Measurements from ENCODE around the gene PER1.
A peak's percentile ranks its signal among the peaks of the same experiment; 100 is the strongest.

Gene PER1

DNA sequence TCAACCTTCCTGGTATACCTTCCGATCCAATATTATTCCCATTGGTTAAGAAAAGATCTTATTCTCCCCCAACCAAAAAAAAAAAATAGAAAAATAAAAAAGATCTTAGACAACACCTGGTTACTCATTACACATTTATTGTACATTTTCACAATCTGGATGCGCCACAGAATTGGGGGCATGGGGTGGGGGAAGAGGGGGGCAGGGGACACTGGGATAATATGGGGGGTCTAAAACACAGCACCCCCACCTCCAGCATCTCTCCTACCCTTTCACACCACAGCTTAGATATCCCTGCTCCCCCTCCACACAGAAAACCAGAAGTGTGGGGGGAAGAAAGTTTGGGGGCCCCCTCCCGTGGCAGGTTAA lies 6.8 kb upstream of the PER1 start:
- Mint-ChIP-seq H3K9me3 (no peaks in the 10 kb centered on the region), H3K4me3 (peak overlapping the region; percentile 67 to 81 (median 80)), H3K4me1 (peaks cover 36% of the 10 kb centered on the region), H3K27ac (peak overlapping the region; percentile 66 to 87 (median 87)), H3K36me3 (ENCODE audit: low read depth) (peaks cover 21% of the 10 kb centered on the region), H3K27me3 (ENCODE audit: low read depth) (no peaks in the 10 kb centered on the region)
- TF ChIP-seq, protein P1, sequence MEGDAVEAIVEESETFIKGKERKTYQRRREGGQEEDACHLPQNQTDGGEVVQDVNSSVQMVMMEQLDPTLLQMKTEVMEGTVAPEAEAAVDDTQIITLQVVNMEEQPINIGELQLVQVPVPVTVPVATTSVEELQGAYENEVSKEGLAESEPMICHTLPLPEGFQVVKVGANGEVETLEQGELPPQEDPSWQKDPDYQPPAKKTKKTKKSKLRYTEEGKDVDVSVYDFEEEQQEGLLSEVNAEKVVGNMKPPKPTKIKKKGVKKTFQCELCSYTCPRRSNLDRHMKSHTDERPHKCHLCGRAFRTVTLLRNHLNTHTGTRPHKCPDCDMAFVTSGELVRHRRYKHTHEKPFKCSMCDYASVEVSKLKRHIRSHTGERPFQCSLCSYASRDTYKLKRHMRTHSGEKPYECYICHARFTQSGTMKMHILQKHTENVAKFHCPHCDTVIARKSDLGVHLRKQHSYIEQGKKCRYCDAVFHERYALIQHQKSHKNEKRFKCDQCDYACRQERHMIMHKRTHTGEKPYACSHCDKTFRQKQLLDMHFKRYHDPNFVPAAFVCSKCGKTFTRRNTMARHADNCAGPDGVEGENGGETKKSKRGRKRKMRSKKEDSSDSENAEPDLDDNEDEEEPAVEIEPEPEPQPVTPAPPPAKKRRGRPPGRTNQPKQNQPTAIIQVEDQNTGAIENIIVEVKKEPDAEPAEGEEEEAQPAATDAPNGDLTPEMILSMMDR (IDR thresholded peaks at IDR 0.05; ENCODE audit: unreplicated experiment in 3 of 3) = no peak

DNA sequence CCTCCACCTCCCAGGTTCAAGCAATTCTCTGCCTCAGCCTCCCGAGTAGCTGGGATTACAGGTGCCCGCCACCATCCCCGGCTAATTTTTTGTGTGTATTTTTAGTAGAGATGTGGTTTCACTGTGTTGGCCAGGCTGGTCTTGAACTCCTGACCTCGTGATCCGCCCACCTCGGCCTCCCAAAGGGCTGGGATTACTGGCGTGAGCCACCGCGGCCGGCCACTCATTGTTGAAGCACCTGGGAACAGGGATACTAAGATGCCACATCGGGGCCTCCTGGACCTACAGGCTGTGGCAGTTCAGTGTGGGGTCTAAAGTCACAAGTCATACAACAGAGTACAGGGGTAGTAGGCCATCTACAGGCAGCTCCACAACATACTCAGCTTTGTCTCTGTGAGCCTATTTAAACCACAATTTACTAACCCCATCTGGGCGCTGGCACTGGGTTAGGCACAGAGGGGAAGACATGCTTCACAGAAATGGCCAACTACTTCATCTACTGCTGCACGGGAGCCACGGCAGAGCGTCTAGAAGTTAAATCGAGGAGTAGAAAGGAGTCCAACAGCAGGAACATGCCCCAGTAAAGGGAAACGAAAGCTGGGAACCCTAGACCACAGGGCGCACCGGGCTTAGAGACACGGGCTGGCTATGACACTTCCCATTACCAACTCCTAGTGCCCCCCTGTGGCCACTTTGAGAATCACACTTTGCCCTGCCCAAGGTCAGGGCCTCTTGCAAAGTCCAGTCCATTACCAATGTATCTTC lies 6.2 kb upstream of the PER1 start:
- H3K4me1 Mint-ChIP-seq = peaks cover 31% of the 10 kb centered on the region
- H3K9me3 Mint-ChIP-seq = no peaks in the 10 kb centered on the region
- H3K27ac Mint-ChIP-seq = peak overlapping the region; percentile 66 to 87 (median 87)
- peak overlapping the region; percentile 67 to 81 (median 80) for H3K4me3 Mint-ChIP-seq
- TF ChIP-seq, protein P1 (IDR thresholded peaks at IDR 0.05; ENCODE audit: unreplicated experiment in 3 of 3) = peak; percentile 87 to 93 (median 90)
- H3K27me3 Mint-ChIP-seq (ENCODE audit: low read depth) = no peaks in the 10 kb centered on the region
- peaks cover 21% of the 10 kb centered on the region for H3K36me3 Mint-ChIP-seq (ENCODE audit: low read depth)

DNA sequence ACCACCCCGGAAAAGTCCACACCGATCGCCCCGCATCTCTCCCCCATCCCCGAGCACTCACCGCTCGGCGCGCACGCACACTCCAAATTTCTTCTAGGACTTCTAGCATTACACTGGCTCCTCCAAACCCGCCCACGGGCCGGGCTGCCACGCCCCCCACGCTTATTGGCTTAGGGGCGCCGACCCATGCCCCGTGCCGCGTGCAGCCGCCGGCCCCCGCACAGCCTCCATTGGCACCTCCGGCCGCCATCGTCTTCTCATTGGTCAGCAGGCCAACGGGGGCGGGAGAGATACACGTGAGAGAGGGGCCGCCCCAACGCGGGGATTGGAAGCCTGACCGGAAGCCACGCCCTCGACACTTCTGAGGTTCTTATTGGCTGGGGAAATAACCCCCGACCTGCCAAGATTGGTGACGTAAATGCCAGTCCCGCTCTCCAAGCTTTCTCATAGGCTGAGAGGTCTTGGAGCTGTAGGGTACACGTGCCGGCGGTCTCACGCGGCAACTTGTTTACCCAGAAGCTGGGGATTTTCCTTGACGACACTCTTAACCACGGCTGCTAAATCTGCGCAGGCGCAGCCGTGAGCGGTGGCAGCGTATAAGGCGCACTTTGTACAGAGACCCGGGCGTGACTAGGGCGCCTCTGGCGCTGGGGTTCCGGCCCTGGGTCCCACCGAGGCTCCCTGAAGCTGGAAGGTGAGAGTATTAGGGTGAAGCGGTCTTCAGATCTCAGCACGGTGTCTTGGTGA lies 4.2 kb upstream of the PER1 start:
- no peaks in the 10 kb centered on the region for H3K27me3 Mint-ChIP-seq (ENCODE audit: low read depth)
- peaks cover 27% of the 10 kb centered on the region for H3K4me1 Mint-ChIP-seq
- no peaks in the 10 kb centered on the region for H3K9me3 Mint-ChIP-seq
- no peak overlapping the region for H3K4me3 Mint-ChIP-seq
- peaks cover 21% of the 10 kb centered on the region for H3K36me3 Mint-ChIP-seq (ENCODE audit: low read depth)
- TF ChIP-seq, protein P1 (IDR thresholded peaks at IDR 0.05; ENCODE audit: unreplicated experiment in 3 of 3) = no peak
- no peak overlapping the region for H3K27ac Mint-ChIP-seq

DNA sequence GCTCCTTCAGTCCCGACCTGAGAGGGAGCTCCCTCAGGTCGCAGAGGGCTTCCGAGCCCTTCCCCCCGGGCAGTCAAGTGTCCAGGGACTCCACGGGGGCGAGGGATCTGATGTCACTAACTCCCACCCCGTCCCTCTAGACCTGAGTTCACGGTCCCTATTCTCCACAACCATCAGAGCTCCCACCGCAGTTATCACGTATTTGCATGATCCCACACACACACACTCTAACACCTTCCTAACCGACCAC lies 3.7 kb upstream of the PER1 start:
- Mint-ChIP-seq H3K4me1 (peaks cover 24% of the 10 kb centered on the region), H3K9me3 (no peaks in the 10 kb centered on the region), H3K27me3 (ENCODE audit: low read depth) (no peaks in the 10 kb centered on the region), H3K4me3 (no peak overlapping the region), H3K36me3 (ENCODE audit: low read depth) (peaks cover 18% of the 10 kb centered on the region), H3K27ac (no peak overlapping the region)
- TF ChIP-seq, protein P1 (IDR thresholded peaks at IDR 0.05; ENCODE audit: unreplicated experiment in 3 of 3) = no peak

DNA sequence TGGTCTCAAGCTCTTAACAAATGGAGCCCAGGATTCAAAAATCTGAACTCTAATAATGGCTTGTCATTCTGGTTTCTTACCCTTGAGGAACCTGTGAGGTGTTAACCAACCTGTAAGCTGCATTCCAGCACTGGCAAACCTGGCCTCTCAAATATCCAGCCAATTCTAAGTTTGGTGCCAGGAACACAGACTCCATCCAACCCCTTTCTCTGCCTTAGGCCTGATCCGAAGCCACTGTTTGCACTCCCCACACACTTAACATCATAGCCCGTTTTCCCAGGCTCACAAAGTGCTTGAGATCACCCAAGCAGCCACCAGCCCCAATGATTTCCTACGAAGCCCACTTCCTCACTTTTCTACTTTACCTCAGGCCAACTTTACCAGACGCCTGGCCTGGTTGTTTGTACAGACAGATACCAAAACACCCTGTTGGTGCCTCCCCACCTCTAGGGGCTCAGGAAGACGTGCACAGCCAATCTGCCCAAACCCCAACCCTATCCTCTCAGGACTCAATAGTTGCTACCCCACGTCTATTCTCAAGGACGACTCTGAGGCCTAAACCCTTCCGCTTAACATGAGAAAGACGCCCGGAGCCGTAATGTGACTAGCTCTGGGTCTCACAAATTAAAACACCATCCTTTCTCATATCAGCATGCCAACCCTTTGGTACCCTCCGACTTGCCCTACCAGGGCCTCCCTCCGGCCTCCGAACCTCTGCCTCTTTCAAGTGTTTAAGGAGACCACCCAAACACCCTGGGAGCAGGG lies 3.2 kb upstream of the PER1 start:
- H3K9me3 Mint-ChIP-seq = no peaks in the 10 kb centered on the region
- no peaks in the 10 kb centered on the region for H3K27me3 Mint-ChIP-seq (ENCODE audit: low read depth)
- no peak overlapping the region for H3K4me3 Mint-ChIP-seq
- H3K36me3 Mint-ChIP-seq (ENCODE audit: low read depth) = peaks cover 16% of the 10 kb centered on the region
- peaks cover 20% of the 10 kb centered on the region for H3K4me1 Mint-ChIP-seq
- TF ChIP-seq, protein P1 (IDR thresholded peaks at IDR 0.05; ENCODE audit: unreplicated experiment in 3 of 3) = no peak
- peak overlapping the region in 2 of 3 experiments; percentile 98 to 100 for H3K27ac Mint-ChIP-seq

Data from nephron (organoid).